ENCODE measurements around the gene RBFOX2. TPM values are rescaled to one million over a fixed set of nuclear protein-coding genes. Genes with fewer than 3 reads are reported as not detected.

Gene RBFOX2
- total and polyA plus RNA-seq, 3 donors from 2014 or later: 53.4 to 85.2 (median 63.9) TPM

DNA sequence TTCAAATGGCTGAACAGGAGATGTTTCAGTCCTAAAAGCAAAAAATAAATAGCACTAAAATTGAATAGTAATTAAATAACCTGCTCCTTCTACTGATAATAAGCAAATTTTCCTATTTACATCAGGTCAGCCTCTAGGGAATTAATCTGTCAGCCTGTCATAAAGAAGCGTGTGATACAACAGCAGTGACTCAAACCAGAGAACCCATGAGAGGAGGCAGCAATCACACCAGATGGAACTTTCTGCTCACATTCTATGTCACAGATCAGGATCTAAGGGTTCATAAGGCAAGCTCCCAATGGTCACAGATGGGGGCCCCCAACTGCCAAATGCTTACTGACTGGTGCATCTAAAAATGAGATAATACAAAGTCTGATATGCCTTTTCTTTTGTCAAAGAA is 41.1 kb downstream of the RBFOX2 start:
- TF ChIP-seq POLR2A (IDR thresholded peaks at IDR 0.05): no peak
- no peak overlapping the region for H3K4me3 ChIP-seq
- peaks cover 14% of the 10 kb centered on the region for H3K4me1 ChIP-seq
- no peaks in the 10 kb centered on the region for H3K27me3 ChIP-seq
- H3K9me3 ChIP-seq: no peaks in the 10 kb centered on the region
- H3K36me3 ChIP-seq (ENCODE audit: low read depth, missing control alignments): no peaks in the 10 kb centered on the region
- DNase-seq: no peak
- 78 to 85% methylated on average over 1 of the region's 1 CpG for WGBS, 2 donors
- intact Hi-C loops (cut with DNase I; ENCODE audit: low total_unique reads): no loop called here
- H3K27ac ChIP-seq: no peak overlapping the region

DNA sequence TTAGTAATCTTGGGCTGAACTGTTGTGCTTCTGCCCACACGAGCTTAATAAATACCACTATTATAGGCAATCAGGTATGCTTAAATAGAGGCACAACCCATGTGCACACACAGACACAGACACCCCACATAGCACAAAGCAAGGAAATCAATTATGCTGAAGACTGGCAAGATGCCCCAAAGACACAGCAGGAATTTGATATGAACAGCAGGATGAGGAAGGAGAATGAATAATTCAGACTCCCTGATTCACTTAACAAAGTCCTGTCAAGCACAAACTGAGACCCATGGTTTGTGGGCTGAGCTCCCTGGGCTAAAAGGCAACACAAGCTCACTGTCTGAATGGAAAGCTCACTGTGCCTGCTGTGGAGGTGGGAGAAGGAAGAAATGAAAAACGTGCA is 42.5 kb downstream of the RBFOX2 start:
- H3K27ac ChIP-seq: no peak overlapping the region
- no peaks in the 10 kb centered on the region for H3K9me3 ChIP-seq
- H3K36me3 ChIP-seq (ENCODE audit: low read depth, missing control alignments): no peaks in the 10 kb centered on the region
- DNase-seq: no peak
- intact Hi-C loops (cut with DNase I; ENCODE audit: low total_unique reads): no loop called here
- peaks cover 14% of the 10 kb centered on the region for H3K4me1 ChIP-seq
- H3K4me3 ChIP-seq: no peak overlapping the region
- no peak for TF ChIP-seq POLR2A (IDR thresholded peaks at IDR 0.05)
- TF ChIP-seq, protein P1, sequence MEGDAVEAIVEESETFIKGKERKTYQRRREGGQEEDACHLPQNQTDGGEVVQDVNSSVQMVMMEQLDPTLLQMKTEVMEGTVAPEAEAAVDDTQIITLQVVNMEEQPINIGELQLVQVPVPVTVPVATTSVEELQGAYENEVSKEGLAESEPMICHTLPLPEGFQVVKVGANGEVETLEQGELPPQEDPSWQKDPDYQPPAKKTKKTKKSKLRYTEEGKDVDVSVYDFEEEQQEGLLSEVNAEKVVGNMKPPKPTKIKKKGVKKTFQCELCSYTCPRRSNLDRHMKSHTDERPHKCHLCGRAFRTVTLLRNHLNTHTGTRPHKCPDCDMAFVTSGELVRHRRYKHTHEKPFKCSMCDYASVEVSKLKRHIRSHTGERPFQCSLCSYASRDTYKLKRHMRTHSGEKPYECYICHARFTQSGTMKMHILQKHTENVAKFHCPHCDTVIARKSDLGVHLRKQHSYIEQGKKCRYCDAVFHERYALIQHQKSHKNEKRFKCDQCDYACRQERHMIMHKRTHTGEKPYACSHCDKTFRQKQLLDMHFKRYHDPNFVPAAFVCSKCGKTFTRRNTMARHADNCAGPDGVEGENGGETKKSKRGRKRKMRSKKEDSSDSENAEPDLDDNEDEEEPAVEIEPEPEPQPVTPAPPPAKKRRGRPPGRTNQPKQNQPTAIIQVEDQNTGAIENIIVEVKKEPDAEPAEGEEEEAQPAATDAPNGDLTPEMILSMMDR (IDR thresholded peaks at IDR 0.05): peak in 1 of 3 experiments; percentile 5
- no peaks in the 10 kb centered on the region for H3K27me3 ChIP-seq
- WGBS, 2 donors: 32 to 35% methylated on average over 2 of the region's 2 CpGs

DNA sequence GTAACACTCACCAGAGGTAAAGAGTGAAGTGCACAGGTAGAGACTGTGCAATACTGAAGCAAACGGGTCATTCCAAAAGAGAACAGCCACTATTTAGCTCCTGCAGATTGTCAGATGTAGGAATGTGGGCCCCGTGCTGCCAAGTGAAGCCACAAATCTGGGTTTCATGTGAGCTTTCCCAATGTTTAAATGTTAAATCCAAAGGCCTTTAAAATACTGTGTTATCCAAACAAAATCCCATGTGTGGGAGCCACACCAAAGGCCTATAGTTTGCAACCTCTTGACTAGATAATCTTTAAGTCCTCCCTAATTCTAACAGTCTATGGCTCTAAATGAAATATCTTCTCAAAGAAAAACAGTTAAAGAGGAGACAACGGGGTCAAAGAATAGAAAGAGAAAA is 43.3 kb downstream of the RBFOX2 start:
- TF ChIP-seq, protein P1 (IDR thresholded peaks at IDR 0.05): no peak
- no peak for TF ChIP-seq POLR2A (IDR thresholded peaks at IDR 0.05)
- no peaks in the 10 kb centered on the region for H3K9me3 ChIP-seq
- 42 to 59% methylated on average over 3 of the region's 3 CpGs for WGBS, 2 donors
- H3K27ac ChIP-seq: no peak overlapping the region
- no peak overlapping the region for H3K4me3 ChIP-seq
- intact Hi-C loops (cut with DNase I; ENCODE audit: low total_unique reads): no loop called here
- no peak for DNase-seq
- H3K4me1 ChIP-seq: peaks cover 14% of the 10 kb centered on the region
- no peaks in the 10 kb centered on the region for H3K27me3 ChIP-seq
- H3K36me3 ChIP-seq (ENCODE audit: low read depth, missing control alignments): no peaks in the 10 kb centered on the region

DNA sequence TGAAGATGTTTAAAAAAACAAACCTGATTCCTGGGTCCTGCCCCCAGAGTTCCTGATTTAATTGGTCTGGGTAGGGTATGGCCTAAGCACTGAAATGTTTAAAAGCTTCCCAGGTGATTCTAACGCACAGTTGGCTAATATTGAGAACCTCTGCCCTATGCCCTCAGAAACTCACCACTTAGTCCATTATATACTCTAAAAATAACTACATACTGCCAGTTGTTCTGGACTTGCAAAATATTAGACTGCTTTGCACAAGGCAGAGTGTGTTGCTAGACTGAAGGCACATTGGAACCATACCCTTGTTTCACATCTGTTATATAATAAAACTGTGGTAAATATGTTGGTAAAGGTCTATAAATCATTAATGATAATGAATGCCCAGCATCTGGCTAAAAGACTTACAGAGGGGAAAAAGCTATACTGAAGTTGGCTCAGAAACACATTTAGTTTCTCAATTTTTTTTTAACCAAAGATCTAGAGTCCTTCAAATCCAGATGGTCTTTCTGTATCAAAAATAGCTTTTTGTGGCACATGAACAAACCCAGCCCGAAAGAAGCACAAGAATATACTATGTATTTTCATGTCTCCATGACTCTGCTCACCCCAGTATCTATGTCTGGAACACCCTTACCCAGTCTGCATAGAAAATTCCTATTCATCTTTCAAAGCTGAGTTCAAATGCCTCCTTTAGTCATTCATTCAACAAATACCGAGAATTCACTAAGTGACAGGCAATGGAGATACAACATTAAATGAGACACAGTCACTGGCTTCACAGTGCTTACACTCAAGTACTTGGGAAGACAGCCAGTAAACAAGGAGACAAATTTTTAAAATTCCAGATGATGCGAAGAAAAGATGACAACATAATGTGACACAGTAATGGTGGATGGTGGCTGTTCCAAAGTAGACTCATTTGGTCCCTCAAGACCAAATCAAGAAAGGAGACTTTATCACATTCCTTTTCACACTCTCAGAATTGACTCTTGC is 44.1 kb downstream of the RBFOX2 start:
- no peaks in the 10 kb centered on the region for H3K27me3 ChIP-seq
- no peak overlapping the region for H3K27ac ChIP-seq
- TF ChIP-seq POLR2A (IDR thresholded peaks at IDR 0.05): no peak
- TF ChIP-seq, protein P1 (IDR thresholded peaks at IDR 0.05): no peak
- 85 to 94% methylated on average over 4 of the region's 4 CpGs for WGBS, 2 donors
- H3K9me3 ChIP-seq: no peaks in the 10 kb centered on the region
- H3K36me3 ChIP-seq (ENCODE audit: low read depth, missing control alignments): no peaks in the 10 kb centered on the region
- intact Hi-C loops (cut with DNase I; ENCODE audit: low total_unique reads): no loop called here
- H3K4me3 ChIP-seq: no peak overlapping the region
- DNase-seq: no peak
- peaks cover 14% of the 10 kb centered on the region for H3K4me1 ChIP-seq

DNA sequence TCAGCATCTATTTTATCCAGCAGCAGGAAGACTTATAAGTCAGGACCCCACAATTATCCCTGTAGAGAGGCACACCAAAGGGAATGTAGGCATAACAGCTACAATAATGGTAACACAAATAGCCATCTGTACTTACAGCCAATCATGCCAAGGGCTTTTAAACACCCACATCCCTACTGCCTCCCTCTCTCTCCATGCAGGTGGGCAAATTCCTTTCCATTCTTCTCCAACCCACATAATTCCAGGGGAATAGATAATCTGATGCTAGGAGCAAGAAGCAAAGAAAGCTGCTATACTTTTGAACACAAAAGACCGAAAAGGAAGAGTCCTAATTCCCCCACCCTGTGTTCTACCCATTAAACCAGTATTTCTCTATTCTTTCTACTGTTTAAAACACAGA is 46.7 kb downstream of the RBFOX2 start:
- no peaks in the 10 kb centered on the region for H3K9me3 ChIP-seq
- TF ChIP-seq, protein P1 (IDR thresholded peaks at IDR 0.05): no peak
- no peak overlapping the region for H3K4me3 ChIP-seq
- peaks cover 14% of the 10 kb centered on the region for H3K4me1 ChIP-seq
- intact Hi-C loops (cut with DNase I; ENCODE audit: low total_unique reads): no loop called here
- no peaks in the 10 kb centered on the region for H3K36me3 ChIP-seq (ENCODE audit: low read depth, missing control alignments)
- no peaks in the 10 kb centered on the region for H3K27me3 ChIP-seq
- no peak for DNase-seq
- WGBS, 2 donors: 93 to 95% methylated on average over 1 of the region's 1 CpG
- H3K27ac ChIP-seq: no peak overlapping the region
